Heart left ventricle (tissue), 16 donors: ENCODE measurements around the gene DOCK8. TPM values are rescaled to one million over a fixed set of nuclear protein-coding genes. Genes with fewer than 3 reads are reported as not detected.

Experiments
- ATAC-seq, 4 donors: fragments of 200-7000 bp; cut with Tn5 transposase; one replicate each; pipeline ENCODE4 v1.9.1; 2020 to 2022; ENCODE audit warnings: moderate library complexity in 4 of 4, mild to moderate bottlenecking in 3 of 4, moderate number of reproducible peaks in 1 of 4
- DNase-seq, 5 donors: peaks; one replicate each; pipeline ENCODE4 v3.0.0-alpha.2; 2020
- H3K27ac ChIP-seq, 12 donors: fragments of 200-600 bp; sonication (generic) in 4 of 12; one replicate each; pipeline versions ENCODE4 v1.5.0 to v1.8.0; 2016 to 2022; ENCODE audit warnings: mild to moderate bottlenecking in 2 of 12
- H3K27me3 ChIP-seq, 9 donors: fragments of 200-600 bp; sonication (generic) in 2 of 9; one replicate each; pipeline versions ENCODE4 v1.5.1 to v1.8.0; 2016 to 2022; ENCODE audit warnings: mild to moderate bottlenecking in 3 of 9
- H3K36me3 ChIP-seq, 9 donors: fragments of 200-600 bp; sonication (generic) in 2 of 9; one replicate each; pipeline versions ENCODE4 v1.5.0 to v1.8.0; 2018 to 2022; ENCODE audit warnings: mild to moderate bottlenecking in 2 of 9
- H3K4me1 ChIP-seq, 12 donors: fragments of 200-600 bp; sonication (generic) in 4 of 12; one replicate each; pipeline versions ENCODE4 v1.5.0 to v1.8.0; 2016 to 2022; ENCODE audit warnings: mild to moderate bottlenecking in 3 of 12
- H3K4me3 ChIP-seq, 12 donors: fragments of 200-600 bp; sonication (generic) in 4 of 12; one replicate each; pipeline versions ENCODE4 v1.5.0 to v1.8.0; 2017 to 2022; ENCODE audit warnings: mild to moderate bottlenecking in 9 of 12, moderate library complexity in 4 of 12
- H3K9me3 ChIP-seq, 12 donors: fragments of 200-600 bp; sonication (generic) in 4 of 12; one replicate each; pipeline versions ENCODE4 v1.5.0 to v1.8.0; 2016 to 2022; ENCODE audit warnings: mild to moderate bottlenecking in 1 of 12
- CTCF ChIP-seq, 12 donors: fragments of 200-600 bp; sonication (generic) in 4 of 12; IDR thresholded peaks; one replicate each; pipeline versions ENCODE4 v1.5.0 to v1.8.0; 2018 to 2022; ENCODE audit warnings: antibody characterized with exemption in 12 of 12, mild to moderate bottlenecking in 5 of 12
- POLR2A ChIP-seq, 2 donors: fragments of 450-650 bp; IDR thresholded peaks; one replicate each; pipeline ENCODE4 v1.6.1; 2017; ENCODE audit warnings: antibody characterized with exemption in 2 of 2, mild to moderate bottlenecking in 2 of 2, moderate library complexity in 2 of 2
- WGBS, 4 donors: extraction: QIAGEN DNeasy Blood & Tissue Kit in 2 of 4; methylation state at CpG; one replicate each; pipeline versions ENCODE4 v1.1.5 to v1.1.7; 2013 to 2018; 5-methylcytosine and 5-hydroxymethylcytosine counted together
- intact Hi-C, 10 donors: fragments of 100-400 bp; cut with DNase I; formaldehyde crosslinking; loops; one replicate each; pipeline versions ENCODE4 v1.11.1 to v1.14.2; 2022
- polyA plus RNA-seq, 2 donors: library from polyadenylated mRNA; stranded (reverse); fragments of 200-250 nt; gene quantifications; one replicate each; pipeline ENCODE4 v1.2.3, GENCODE V29; 2013
- total RNA-seq, 9 donors: library from RNA; depleted of rRNA in 2 of 9; stranded (reverse); fragments of >200 nt in 2 of 9; fragmentation: NEBNext Ultra II Directional in 3 of 9; extraction: Animal tissue kit (Norgen Biotek cat#: 25700) in 3 of 9; gene quantifications; one replicate each; pipeline versions ENCODE4 v1.1.0 to v1.2.4, GENCODE V29; 2016 to 2023
- donor health status: ischemic (EF 13 %, LVEDD 7.1; RV severe dilation, severe dysfunction).
- donor health status: healthy with polysubstance abuse.
- donor health status: DM: no; HTN: yes; CAD: no.
- donor health status: DM: no; HTN: no; CAD: no.
- donor health status: ischemic (EF 25% LVEDD 6.9; RV normal size, moderate dysfunction).
- donor health status: ischemic (EF 25% LVEDD 5.7; RV mildly dilated, moderate dysfunction).
- donor health status: healthy.
- donor health status: DM: yes; HTN: yes; CAD: no.
- donor health status: ischemic (EF 35%, LVEDD 5.7; RV mildly dilated, moderate dysfunction).
- donor health status: nonischemic (EF 11% LVEDD 7.7; RV severe dilation, severe dysfunction).
- donor health status: DM: yes; HTN: yes; CAD: no.
- donor health status: PGD.
- donor health status: ischemic (EF 29% LVEDD 5.4; RV normal size, mild dysfunction).
- donor health status: nonischemic (EF 23%, LVEDD 6.1; RV moderate dilation, normal function).

The DOCK8 gene
- total and polyA plus RNA-seq, 11 donors = 1.2 to 36.1 (median 2.4) TPM

- TF ChIP-seq POLR2A (IDR thresholded peaks at IDR 0.05) (no peak), CTCF (IDR thresholded peaks at IDR 0.05) (no peak)
- ATAC-seq = no peak
- peaks cover 0 to 15% (median 0%) of the 10 kb centered on the region in 9 donors for H3K27me3 ChIP-seq
These were observed 135.7 kb downstream of the DOCK8 start for GRCh38 chr9:350384-350783.

GRCh38 chr9:351916-352315, 137.3 kb downstream of the DOCK8 start:
- H3K36me3 ChIP-seq = peaks cover 0 to 64% (median 0%) of the 10 kb centered on the region in 9 donors
- no peak overlapping the region for H3K4me3 ChIP-seq
- no peak overlapping the region for H3K27ac ChIP-seq
- DNase-seq = no peak
- H3K4me1 ChIP-seq = peaks cover 0 to 6% (median 0%) of the 10 kb centered on the region in 12 donors
- WGBS, 4 donors = 80 to 92% (median 89%) methylated on average over 5 of the region's 5 CpGs
- no peak for ATAC-seq
- H3K9me3 ChIP-seq = no peaks in the 10 kb centered on the region
- TF ChIP-seq CTCF (IDR thresholded peaks at IDR 0.05) (no peak), POLR2A (IDR thresholded peaks at IDR 0.05) (no peak)
- intact Hi-C loops = loop anchor here in 1 of 10 donors (10.0 kb wide), 1 partner anchor 653 kb away; no protein-coding TSS in a partner anchor
- peaks cover 0 to 22% (median 0%) of the 10 kb centered on the region in 9 donors for H3K27me3 ChIP-seq

More at GRCh38 chr9:350384-350783, 135.7 kb downstream of the DOCK8 start:
- 58 to 60% (median 59%) methylated on average over 7 of the region's 7 CpGs for WGBS, 4 donors
- Histone ChIP-seq H3K9me3 (no peaks in the 10 kb centered on the region), H3K4me3 (no peak overlapping the region), H3K4me1 (peaks cover 0 to 6% (median 0%) of the 10 kb centered on the region in 12 donors), H3K36me3 (peaks cover 0 to 80% (median 0%) of the 10 kb centered on the region in 9 donors), H3K27ac (no peak overlapping the region)
- intact Hi-C loops = loop anchor here in 1 of 10 donors (10.0 kb wide), 1 partner anchor 654 kb away; no protein-coding TSS in a partner anchor
- DNase-seq = no peak

GRCh38 chr9:353077-353476, 138.4 kb downstream of the DOCK8 start:
- peaks cover 0 to 6% (median 0%) of the 10 kb centered on the region in 12 donors for H3K4me1 ChIP-seq
- peaks cover 0 to 22% (median 0%) of the 10 kb centered on the region in 9 donors for H3K27me3 ChIP-seq
- H3K4me3 ChIP-seq = no peak overlapping the region
- H3K27ac ChIP-seq = no peak overlapping the region
- no peaks in the 10 kb centered on the region for H3K9me3 ChIP-seq
- DNase-seq (no peak), ATAC-seq (no peak)
- intact Hi-C loops = loop anchor here in 1 of 10 donors (10.0 kb wide), 1 partner anchor 652 kb away; no protein-coding TSS in a partner anchor
- TF ChIP-seq CTCF (IDR thresholded peaks at IDR 0.05) (no peak), POLR2A (IDR thresholded peaks at IDR 0.05) (no peak)
- H3K36me3 ChIP-seq = peaks cover 0 to 60% (median 0%) of the 10 kb centered on the region in 9 donors
- WGBS, 4 donors = 29 to 63% (median 37%) methylated on average over 1 of the region's 1 CpG

- H3K27ac ChIP-seq = no peak overlapping the region
- intact Hi-C loops = loop anchor here in 1 of 10 donors (10.0 kb wide), 1 partner anchor 650 kb away; no protein-coding TSS in a partner anchor
- peaks cover 0 to 6% (median 0%) of the 10 kb centered on the region in 12 donors for H3K4me1 ChIP-seq
- no peaks in the 10 kb centered on the region for H3K9me3 ChIP-seq
- peaks cover 0 to 55% (median 0%) of the 10 kb centered on the region in 9 donors for H3K36me3 ChIP-seq
- no peak overlapping the region for H3K4me3 ChIP-seq
- DNase-seq (no peak), ATAC-seq (no peak)
- no peak for TF ChIP-seq POLR2A (IDR thresholded peaks at IDR 0.05)
- TF ChIP-seq CTCF (IDR thresholded peaks at IDR 0.05) = no peak
- 64 to 84% (median 68%) methylated on average over 7 to 8 of the region's 8 CpGs for WGBS, 4 donors
- peaks cover 0 to 22% (median 0%) of the 10 kb centered on the region in 9 donors for H3K27me3 ChIP-seq
These were observed 139.8 kb downstream of the DOCK8 start for GRCh38 chr9:354453-354852.
